Activated CD4-positive, alpha-beta T cell treated with anti-CD3 and anti-CD28 coated beads, Interleukin-2, amount 10 ng/mL, durations not matched to agents 7 days and 5 days (primary cell): ENCODE data around the gene MON2. TPM values are rescaled to one million over a fixed set of nuclear protein-coding genes. Genes with fewer than 3 reads are reported as not detected.

Experiments used
- CTCF ChIA-PET: fragments of 350-600 bp; sonication (Branson Sonifier 250); formaldehyde crosslinking; loops from one replicate; lab custom pipeline; 2021; ENCODE audit warnings: antibody characterized with exemption; lab: Charles Lee
- POLR2A ChIA-PET: fragments of 350-600 bp; sonication (Branson Sonifier 250); formaldehyde crosslinking; loops from one replicate; lab custom pipeline; 2021; ENCODE audit warnings: antibody characterized with exemption; lab: Charles Lee
- DNase-seq: peaks from one replicate; pipeline ENCODE4 v3.0.0-alpha.2; 2020
- H3K27ac Mint-ChIP-seq: one replicate; pipeline ENCODE4 v1.8.0; 2021; ENCODE audit warnings: mild to moderate bottlenecking, moderate library complexity, mixed read lengths
- H3K27me3 Mint-ChIP-seq: one replicate; pipeline ENCODE4 v1.8.0; 2021; ENCODE audit warnings: mixed read lengths
- H3K36me3 Mint-ChIP-seq: one replicate; pipeline ENCODE4 v1.8.0; 2021; ENCODE audit warnings: low read depth, mixed read lengths
- H3K4me1 Mint-ChIP-seq: one replicate; pipeline ENCODE4 v1.8.0; 2021; ENCODE audit warnings: mixed read lengths
- H3K4me3 Mint-ChIP-seq: one replicate; pipeline ENCODE4 v1.8.0; 2021; ENCODE audit warnings: mild to moderate bottlenecking, moderate library complexity, mixed read lengths
- H3K9me3 Mint-ChIP-seq: one replicate; pipeline ENCODE4 v1.8.0; 2021; ENCODE audit warnings: mixed read lengths
- total RNA-seq, 2 experiments: library from RNA; stranded (reverse); gene quantifications; one replicate each; pipeline ENCODE4 v1.2.3, GENCODE V29; 2021

Gene MON2
- total RNA-seq, 2 experiments from 2014 or later, result 44.2 to 48.7 TPM

DNA sequence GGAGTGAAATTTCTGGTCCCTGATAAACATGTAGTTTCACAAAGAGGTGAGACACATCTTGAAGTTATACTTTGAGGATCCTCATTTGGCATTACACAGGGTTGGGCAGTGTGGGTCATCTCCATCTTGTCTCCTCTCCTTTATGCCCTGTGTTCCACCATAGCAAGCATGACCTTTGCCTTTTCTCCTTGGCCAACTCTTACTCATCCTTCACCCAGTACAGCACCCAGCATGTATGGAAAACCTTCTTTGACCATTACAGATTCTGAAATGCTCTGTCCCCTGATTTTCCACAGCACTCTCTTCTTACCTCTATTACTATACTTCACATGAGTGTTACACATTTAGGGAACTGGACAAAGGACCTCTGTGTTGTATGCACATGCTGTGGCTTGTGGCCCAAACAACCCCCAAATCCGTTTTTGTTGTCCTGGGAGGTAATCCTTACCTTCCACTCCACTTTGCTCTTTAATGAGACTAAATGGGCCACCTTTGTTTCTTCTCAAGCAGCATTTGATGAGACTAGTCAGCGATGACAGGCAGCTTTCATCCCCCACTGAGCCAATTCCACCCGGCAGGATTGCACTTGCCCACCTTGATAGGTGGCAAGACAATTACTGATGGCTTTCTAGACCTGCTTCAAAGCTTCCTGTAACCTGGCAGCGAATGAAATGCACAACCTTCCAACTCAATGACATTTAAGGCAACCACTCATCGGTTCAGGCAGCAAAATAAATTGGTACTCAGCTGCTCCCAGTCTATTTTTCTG, 163.5 kb downstream of the MON2 start:
- CTCF ChIA-PET, result interaction anchor here (1.2 to 1.3 kb wide), 2 partner anchors 24 to 81 kb away, joined by 4 read pairs; no protein-coding TSS in a partner anchor
- peaks cover 66% of the 10 kb centered on the region for H3K27me3 Mint-ChIP-seq

DNA sequence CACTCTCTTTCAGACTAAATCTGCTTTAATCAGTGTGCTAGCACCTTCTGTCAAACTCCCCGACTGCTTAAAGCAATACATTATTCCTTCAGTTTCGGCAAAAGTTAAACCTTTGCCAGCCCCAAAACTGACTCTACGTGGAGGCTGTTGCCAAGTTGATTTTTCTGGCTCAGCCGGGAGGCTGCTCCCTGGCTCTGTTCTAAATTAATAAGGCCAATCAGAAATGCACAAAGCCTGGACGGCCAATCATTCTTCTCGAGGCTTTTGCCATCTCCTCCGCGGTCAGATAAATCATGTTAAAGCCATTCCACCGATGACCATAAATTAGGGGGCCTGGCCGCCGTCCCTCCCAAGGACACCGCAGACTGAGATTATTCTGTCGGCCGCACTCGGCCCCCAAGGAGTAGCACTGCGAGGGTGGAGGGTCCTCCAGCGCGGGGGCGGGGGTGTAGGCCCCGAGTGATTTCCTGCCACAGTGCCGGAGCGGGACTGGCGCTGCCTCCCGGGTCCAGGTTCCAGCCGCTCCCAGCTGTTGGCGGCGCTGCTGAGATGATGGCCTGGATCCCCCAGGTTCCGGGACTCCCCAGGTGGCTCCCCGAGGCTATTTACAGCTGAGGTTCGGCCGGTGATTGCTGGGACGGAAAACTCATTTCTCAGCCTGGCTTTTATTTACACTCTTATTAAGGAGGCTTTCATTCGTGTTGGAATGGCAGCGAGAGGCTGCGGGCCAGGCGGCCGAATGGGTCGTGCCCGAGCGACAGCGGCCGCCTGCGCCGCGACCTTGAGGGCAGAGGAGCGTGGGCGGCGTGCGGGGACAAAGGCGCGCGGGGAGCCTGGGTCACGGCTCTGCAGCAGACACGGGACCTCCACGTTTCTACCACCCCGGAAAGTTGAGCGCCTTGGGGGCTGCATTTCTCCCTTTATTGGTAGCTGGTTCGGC, 165.1 kb downstream of the MON2 start:
- H3K4me1 Mint-ChIP-seq, result peaks cover 3% of the 10 kb centered on the region
- ChIA-PET POLR2A (no interaction called here), CTCF (interaction anchor here (1.6 kb wide), 1 partner anchor 12 kb away, joined by 3 read pairs; no protein-coding TSS in a partner anchor)
- DNase-seq, result no peak
- H3K9me3 Mint-ChIP-seq, result no peaks in the 10 kb centered on the region
- H3K27ac Mint-ChIP-seq, result no peak overlapping the region
- H3K27me3 Mint-ChIP-seq, result peaks cover 75% of the 10 kb centered on the region
- H3K4me3 Mint-ChIP-seq, result peak overlapping the region; percentile 56
- H3K36me3 Mint-ChIP-seq, result no peaks in the 10 kb centered on the region

More for the DNA sequence above, 163.5 kb downstream of the MON2 start:
- Mint-ChIP-seq H3K4me1 (peaks cover 3% of the 10 kb centered on the region), H3K9me3 (no peaks in the 10 kb centered on the region), H3K36me3 (no peaks in the 10 kb centered on the region), H3K4me3 (no peak overlapping the region), H3K27ac (no peak overlapping the region)
- DNase-seq, result no peak
- POLR2A ChIA-PET, result no interaction called here

DNA sequence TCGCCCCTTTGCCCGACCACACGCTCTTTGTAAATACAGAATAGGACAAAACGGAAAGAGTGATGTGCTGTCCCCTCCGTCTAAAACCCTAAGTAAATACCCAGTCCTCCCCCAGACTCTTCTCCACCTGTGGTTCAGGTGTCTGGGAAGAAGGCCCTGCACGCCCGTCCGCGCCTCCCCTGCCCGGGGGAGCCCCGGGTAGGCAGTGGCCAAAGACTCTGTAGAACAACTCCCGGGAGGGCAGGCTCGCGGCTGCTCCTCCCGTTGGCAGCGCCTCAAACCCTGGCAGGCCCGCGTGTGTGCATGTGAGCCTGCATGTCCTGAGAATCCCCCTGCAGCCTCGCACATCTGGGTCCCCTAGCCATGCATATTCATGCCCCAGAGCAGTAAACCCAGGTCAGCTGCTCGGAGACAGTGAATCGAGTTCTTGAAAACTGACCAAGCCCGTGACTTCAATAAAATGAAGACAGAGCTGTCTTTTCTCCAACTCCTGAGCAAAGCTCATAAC, 165.8 kb downstream of the MON2 start:
- peaks cover 75% of the 10 kb centered on the region for H3K27me3 Mint-ChIP-seq
- ChIA-PET POLR2A (no interaction called here), CTCF (interaction anchor here (0.7 to 1.6 kb wide), 3 partner anchors 12 to 17 kb away, joined by 3 read pairs; no protein-coding TSS in a partner anchor)
- H3K9me3 Mint-ChIP-seq, result no peaks in the 10 kb centered on the region
- no peak overlapping the region for H3K27ac Mint-ChIP-seq
- H3K4me1 Mint-ChIP-seq, result peaks cover 3% of the 10 kb centered on the region
- H3K4me3 Mint-ChIP-seq, result peak overlapping the region; percentile 56
- DNase-seq, result no peak
- no peaks in the 10 kb centered on the region for H3K36me3 Mint-ChIP-seq

DNA sequence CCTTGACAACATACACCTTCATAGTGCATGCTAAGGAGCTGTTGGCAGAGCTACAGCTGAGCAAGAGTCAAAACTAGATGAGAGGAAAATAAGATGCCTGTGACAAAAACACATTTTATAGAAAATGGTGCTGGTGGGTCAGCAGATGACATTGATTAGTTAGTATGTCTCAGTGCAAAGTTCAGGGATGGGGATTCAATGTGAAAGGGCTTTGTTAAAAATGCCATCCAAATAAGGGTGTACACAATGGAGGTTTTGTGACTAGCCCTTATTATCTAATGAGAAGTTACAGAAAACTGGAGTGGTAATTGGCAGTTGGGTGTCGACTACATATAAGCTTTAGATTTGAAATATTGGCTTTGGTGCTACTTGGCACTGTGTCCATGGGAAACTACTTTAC, 169.0 kb downstream of the MON2 start:
- ChIA-PET POLR2A (interaction anchor here (0.6 kb wide), 1 partner anchor 292 kb away, joined by 3 read pairs; no protein-coding TSS in a partner anchor), CTCF (interaction anchor here (1.7 to 1.8 kb wide), 2 partner anchors 10 to 11 kb away, joined by 3 to 4 read pairs; no protein-coding TSS in a partner anchor)
- no peak overlapping the region for H3K4me3 Mint-ChIP-seq
- H3K27me3 Mint-ChIP-seq, result peaks cover 51% of the 10 kb centered on the region
- H3K36me3 Mint-ChIP-seq, result no peaks in the 10 kb centered on the region
- H3K27ac Mint-ChIP-seq, result no peak overlapping the region
- no peaks in the 10 kb centered on the region for H3K9me3 Mint-ChIP-seq
- peaks cover 6% of the 10 kb centered on the region for H3K4me1 Mint-ChIP-seq
- no peak for DNase-seq

DNA sequence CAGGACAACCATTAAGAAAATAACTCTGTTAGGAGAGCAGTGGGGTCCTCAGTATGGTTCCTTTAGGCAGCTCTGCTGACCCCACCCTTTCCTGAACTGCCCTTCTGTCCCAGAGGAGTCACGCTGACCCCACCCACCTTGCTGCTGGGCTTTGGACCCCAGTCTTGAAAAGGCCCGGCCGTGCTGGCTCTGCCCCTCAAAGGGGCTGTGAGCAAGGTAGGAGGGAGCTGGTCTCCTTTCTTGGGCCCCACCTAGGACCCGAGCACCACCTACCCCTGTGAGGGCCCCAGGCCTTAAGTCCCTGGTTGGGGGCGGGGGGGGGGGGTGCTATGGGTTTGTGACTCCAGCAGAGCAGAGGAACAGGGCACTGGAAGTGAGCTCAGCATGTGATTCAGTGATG, 171.1 kb downstream of the MON2 start:
- Mint-ChIP-seq H3K4me3 (no peak overlapping the region), H3K36me3 (no peaks in the 10 kb centered on the region), H3K4me1 (peaks cover 17% of the 10 kb centered on the region), H3K27me3 (peaks cover 33% of the 10 kb centered on the region), H3K27ac (no peak overlapping the region), H3K9me3 (peaks cover under 1% of the 10 kb centered on the region)
- ChIA-PET POLR2A (interaction anchor here (0.6 kb wide), 1 partner anchor 120 kb away, joined by 3 read pairs; no protein-coding TSS in a partner anchor), CTCF (no interaction called here)
- DNase-seq, result no peak

DNA sequence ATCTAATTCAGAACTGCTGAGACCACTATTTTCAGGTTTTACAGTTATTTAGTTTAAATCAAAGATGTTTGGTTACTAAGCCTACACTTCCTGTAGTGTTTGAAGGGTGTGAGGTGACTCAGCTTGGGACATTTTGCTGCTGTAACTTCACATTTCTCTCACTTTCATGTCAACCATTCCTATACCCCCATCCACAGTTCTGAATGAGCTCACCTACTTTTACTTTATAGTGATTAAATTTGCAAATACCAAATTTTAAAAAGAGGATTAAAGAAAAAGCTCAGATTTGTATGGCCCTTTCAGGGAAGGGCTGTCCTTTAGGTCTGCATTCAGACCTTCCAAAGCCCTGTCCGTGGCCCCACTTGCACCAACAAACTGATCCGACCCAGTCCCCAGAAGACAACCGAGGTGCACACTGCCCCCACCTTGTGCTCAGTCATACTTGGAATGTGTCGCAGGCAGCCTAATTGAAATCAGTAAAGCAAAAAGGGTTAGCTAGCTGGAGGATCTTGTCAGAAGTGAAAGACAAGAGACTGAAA, 174.4 kb downstream of the MON2 start:
- Mint-ChIP-seq H3K27ac (peak overlapping the region; percentile 62), H3K27me3 (peaks cover 4% of the 10 kb centered on the region), H3K9me3 (peaks cover 3% of the 10 kb centered on the region), H3K4me1 (peaks cover 16% of the 10 kb centered on the region), H3K4me3 (peak overlapping the region; percentile 4), H3K36me3 (no peaks in the 10 kb centered on the region)
- POLR2A ChIA-PET, result interaction anchor here (0.6 kb wide), 1 partner anchor 36 kb away, joined by 7 read pairs; no protein-coding TSS in a partner anchor
- CTCF ChIA-PET, result no interaction called here
- no peak for DNase-seq

DNA sequence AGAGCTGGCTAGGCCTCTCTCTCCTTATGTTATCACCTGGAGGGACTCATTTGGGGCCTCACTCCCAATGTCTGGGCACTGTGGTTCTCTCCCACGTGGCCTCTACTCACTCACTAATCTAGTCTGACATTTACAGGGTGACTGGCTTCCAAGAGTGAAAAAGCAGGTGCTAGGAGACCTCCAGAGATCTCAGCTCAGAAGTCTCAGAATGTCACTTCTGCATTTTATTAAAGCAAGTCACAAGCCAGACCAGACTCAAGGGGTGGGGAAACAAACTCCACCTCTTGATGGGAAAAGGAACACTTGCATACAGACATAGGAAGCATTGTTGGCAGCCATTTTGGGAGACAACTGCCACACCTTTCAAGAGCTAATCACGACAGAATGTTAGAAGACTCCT, 175.9 kb downstream of the MON2 start:
- Mint-ChIP-seq H3K27ac (no peak overlapping the region), H3K9me3 (peaks cover 3% of the 10 kb centered on the region), H3K27me3 (peaks cover 2% of the 10 kb centered on the region), H3K36me3 (no peaks in the 10 kb centered on the region), H3K4me1 (peaks cover 16% of the 10 kb centered on the region), H3K4me3 (no peak overlapping the region)
- POLR2A ChIA-PET, result no interaction called here
- DNase-seq, result no peak
- CTCF ChIA-PET, result interaction anchor here (0.6 to 1.0 kb wide), 3 partner anchors 9 to 574 kb away, joined by 3 to 4 read pairs (median 4); no protein-coding TSS in a partner anchor

DNA sequence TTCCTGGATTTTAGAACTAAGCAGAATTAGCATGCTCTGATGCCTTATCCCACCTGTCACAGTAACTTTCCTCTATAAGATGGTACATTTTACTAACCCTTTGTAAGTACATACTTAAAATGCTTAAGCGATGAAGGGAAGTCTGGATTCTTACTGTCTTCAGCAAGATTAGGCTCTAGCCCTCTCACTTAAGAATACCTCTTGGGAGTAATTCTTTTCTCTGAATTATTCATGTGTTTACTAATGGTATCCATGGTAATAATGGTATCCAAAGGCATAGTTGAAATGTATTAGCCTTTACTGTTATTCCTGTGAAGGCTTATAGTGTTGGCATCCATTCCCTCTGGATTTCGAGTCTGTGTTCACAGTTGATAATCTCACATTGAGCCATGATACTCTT, 176.9 kb downstream of the MON2 start:
- no peaks in the 10 kb centered on the region for H3K36me3 Mint-ChIP-seq
- H3K27me3 Mint-ChIP-seq, result peaks cover 2% of the 10 kb centered on the region
- ChIA-PET CTCF (interaction anchor here (1.0 kb wide), 1 partner anchor 149 kb away, joined by 4 read pairs; no protein-coding TSS in a partner anchor), POLR2A (no interaction called here)
- H3K27ac Mint-ChIP-seq, result no peak overlapping the region
- DNase-seq, result no peak
- H3K4me3 Mint-ChIP-seq, result no peak overlapping the region
- H3K9me3 Mint-ChIP-seq, result peaks cover 3% of the 10 kb centered on the region
- H3K4me1 Mint-ChIP-seq, result peaks cover 16% of the 10 kb centered on the region

DNA sequence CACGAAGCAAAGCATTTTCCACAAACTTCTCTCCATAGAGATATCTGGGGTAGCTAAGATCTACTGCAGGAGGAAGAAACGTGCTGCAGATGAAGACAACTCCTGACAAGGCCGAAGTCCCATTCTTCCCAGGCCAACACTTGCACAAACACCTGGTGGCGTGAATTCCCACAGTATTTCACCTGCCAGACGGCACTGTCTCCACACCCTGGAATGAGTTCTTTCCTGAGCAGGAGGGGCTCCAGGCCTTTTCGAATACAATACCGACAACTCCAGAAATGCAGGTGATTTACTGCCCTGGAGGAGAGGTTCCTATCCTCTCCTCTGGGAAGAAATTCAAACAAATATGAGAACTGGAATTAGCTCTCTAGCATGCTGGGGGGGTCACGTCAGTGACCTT, 179.9 kb downstream of the MON2 start:
- H3K4me1 Mint-ChIP-seq, result peaks cover 5% of the 10 kb centered on the region
- no peaks in the 10 kb centered on the region for H3K36me3 Mint-ChIP-seq
- H3K27ac Mint-ChIP-seq, result no peak overlapping the region
- POLR2A ChIA-PET, result no interaction called here
- CTCF ChIA-PET, result interaction anchor here (0.6 to 1.3 kb wide), 3 partner anchors 12 to 51 kb away, joined by 3 to 4 read pairs (median 4); no protein-coding TSS in a partner anchor
- H3K4me3 Mint-ChIP-seq, result no peak overlapping the region
- peaks cover 3% of the 10 kb centered on the region for H3K9me3 Mint-ChIP-seq
- no peak for DNase-seq
- H3K27me3 Mint-ChIP-seq, result no peaks in the 10 kb centered on the region

DNA sequence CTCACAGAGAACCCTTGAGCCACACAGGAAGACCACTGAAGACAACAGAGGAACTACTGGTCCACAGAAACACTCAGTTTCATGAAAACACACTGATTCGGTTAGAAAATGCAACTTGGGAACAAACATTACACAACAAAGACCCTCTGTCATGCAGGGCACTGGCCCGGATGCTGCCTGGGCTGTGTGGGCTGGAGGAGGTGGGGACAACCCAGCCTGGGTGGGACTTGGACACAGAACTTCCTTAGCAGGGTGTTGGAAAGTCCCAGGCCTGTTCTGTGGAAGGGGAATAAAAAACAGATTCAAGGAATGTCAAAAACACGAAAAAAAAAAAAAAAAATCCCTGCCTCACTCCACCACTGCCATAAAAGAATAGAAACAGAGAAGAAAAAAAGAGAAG, 181.0 kb downstream of the MON2 start:
- Mint-ChIP-seq H3K27ac (no peak overlapping the region), H3K27me3 (peaks cover 3% of the 10 kb centered on the region), H3K36me3 (no peaks in the 10 kb centered on the region), H3K4me3 (no peak overlapping the region), H3K9me3 (peaks cover 3% of the 10 kb centered on the region), H3K4me1 (no peaks in the 10 kb centered on the region)
- CTCF ChIA-PET, result no interaction called here
- POLR2A ChIA-PET, result no interaction called here
- no peak for DNase-seq

DNA sequence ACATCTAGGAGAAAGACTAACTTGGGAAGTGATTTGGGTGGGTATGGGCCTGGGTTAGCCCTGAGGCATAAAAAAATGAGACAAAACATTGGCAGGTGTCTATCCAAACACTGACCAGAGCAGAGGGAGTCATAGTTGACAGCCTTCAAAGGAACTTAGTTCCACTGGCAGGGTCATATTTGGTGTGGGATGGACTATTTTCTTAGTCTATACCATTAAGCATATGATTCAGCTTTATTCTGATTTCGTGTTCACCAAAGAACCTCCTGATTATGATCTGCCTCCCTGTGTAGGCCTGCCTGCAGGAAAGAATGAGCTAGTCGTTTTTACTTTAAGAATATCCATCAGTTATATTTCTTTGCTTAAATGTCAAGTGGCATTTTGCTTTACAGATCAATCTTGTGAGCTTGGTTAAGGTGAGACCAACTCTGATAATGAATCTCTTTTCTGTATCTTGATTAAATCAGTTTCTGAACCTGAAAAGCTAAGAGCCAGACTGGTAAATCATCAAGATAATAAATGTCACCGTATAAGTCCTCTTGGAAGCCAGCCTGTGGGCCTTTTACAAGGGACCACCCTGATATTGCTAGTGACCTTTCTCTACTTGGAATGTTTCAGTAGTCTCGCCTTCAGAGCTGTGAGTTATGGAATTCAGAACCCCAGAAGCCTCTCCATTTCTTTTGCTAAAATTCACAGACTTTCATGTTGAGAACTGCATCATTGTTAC, 182.9 kb downstream of the MON2 start:
- H3K27ac Mint-ChIP-seq, result no peak overlapping the region
- ChIA-PET POLR2A (no interaction called here), CTCF (interaction anchor here (0.9 to 1.3 kb wide), 2 partner anchors 14 to 25 kb away, joined by 3 read pairs; no protein-coding TSS in a partner anchor)
- no peak for DNase-seq
- H3K9me3 Mint-ChIP-seq, result no peaks in the 10 kb centered on the region
- H3K4me1 Mint-ChIP-seq, result peaks cover 6% of the 10 kb centered on the region
- peaks cover 12% of the 10 kb centered on the region for H3K27me3 Mint-ChIP-seq
- no peaks in the 10 kb centered on the region for H3K36me3 Mint-ChIP-seq
- no peak overlapping the region for H3K4me3 Mint-ChIP-seq
